Mucosa of rectum (tissue), 2 donors: ENCODE results near the gene INPP4B.

Experiments
- H3K27ac ChIP-seq, 2 donors: one replicate each; pipeline ENCODE4 v1.7.0; 2013; ENCODE audit warnings: inconsistent platforms in 2 of 2, low read depth in 2 of 2, low read length in 2 of 2
- H3K27me3 ChIP-seq, 2 donors: one replicate each; pipeline ENCODE4 v1.7.0; 2013; ENCODE audit warnings: low read length in 2 of 2; ENCODE audit not compliant: control insufficient read depth in 2 of 2, insufficient read depth in 2 of 2
- H3K36me3 ChIP-seq, 2 donors: one replicate each; pipeline ENCODE4 v1.7.0; 2013; ENCODE audit warnings: low read length in 2 of 2; ENCODE audit not compliant: control insufficient read depth in 2 of 2, insufficient read depth in 2 of 2
- H3K4me1 ChIP-seq, 2 donors: one replicate each; pipeline ENCODE4 v1.7.0; 2013; ENCODE audit warnings: low read length in 2 of 2, mild to moderate bottlenecking in 1 of 2; ENCODE audit not compliant: control insufficient read depth in 2 of 2, insufficient read depth in 2 of 2
- H3K4me3 ChIP-seq, 2 donors: one replicate each; pipeline ENCODE4 v1.7.0; 2013; ENCODE audit warnings: low read length in 2 of 2
- H3K9ac ChIP-seq, 2 donors: one replicate each; pipeline ENCODE4 v1.7.0; 2013; ENCODE audit warnings: low read length in 2 of 2, low read depth in 1 of 2, mild to moderate bottlenecking in 1 of 2
- H3K9me3 ChIP-seq, 2 donors: one replicate each; pipeline ENCODE4 v1.7.0; 2013; ENCODE audit warnings: low read length in 2 of 2; ENCODE audit not compliant: control insufficient read depth in 2 of 2
- donor health status: healthy.
- donor health status: Normal muscosa, but diverticular disease.

INPP4B gene

GRCh38 chr4:142351958-142352357 is 494.1 kb downstream of the INPP4B start:
- Histone ChIP-seq H3K36me3 (no peaks in the 10 kb centered on the region), H3K9ac (no peak overlapping the region), H3K27ac (no peak overlapping the region), H3K27me3 (no peaks in the 10 kb centered on the region), H3K9me3 (no peaks in the 10 kb centered on the region), H3K4me1 (peaks cover 14 to 22% of the 10 kb centered on the region in 2 donors), H3K4me3 (no peak overlapping the region)

GRCh38 chr4:142350871-142351270 is 495.2 kb downstream of the INPP4B start:
- peaks cover 14 to 22% of the 10 kb centered on the region in 2 donors for H3K4me1 ChIP-seq
- H3K27ac ChIP-seq, result peak overlapping the region in 1 of 2 donors; percentile 42
- no peaks in the 10 kb centered on the region for H3K36me3 ChIP-seq
- H3K9ac ChIP-seq, result no peak overlapping the region
- no peak overlapping the region for H3K4me3 ChIP-seq
- no peaks in the 10 kb centered on the region for H3K27me3 ChIP-seq
- H3K9me3 ChIP-seq, result no peaks in the 10 kb centered on the region

- no peaks in the 10 kb centered on the region for H3K27me3 ChIP-seq
- H3K4me1 ChIP-seq, result peaks cover 14 to 17% of the 10 kb centered on the region in 2 donors
- no peaks in the 10 kb centered on the region for H3K36me3 ChIP-seq
- H3K9ac ChIP-seq, result no peak overlapping the region
- H3K9me3 ChIP-seq, result no peaks in the 10 kb centered on the region
- peak overlapping the region; percentile 7 to 31 for H3K27ac ChIP-seq
- H3K4me3 ChIP-seq, result no peak overlapping the region
Observed at GRCh38 chr4:142348613-142349021, 497.5 kb downstream of the INPP4B start.

- H3K4me1 ChIP-seq, result peaks cover 8 to 17% of the 10 kb centered on the region in 2 donors
Observed at GRCh38 chr4:142347241-142347640, 498.9 kb downstream of the INPP4B start.

GRCh38 chr4:142345924-142346323 is 500.2 kb downstream of the INPP4B start:
- H3K36me3 ChIP-seq, result no peaks in the 10 kb centered on the region
- H3K27ac ChIP-seq, result no peak overlapping the region
- no peak overlapping the region for H3K4me3 ChIP-seq
- no peak overlapping the region for H3K9ac ChIP-seq
- no peaks in the 10 kb centered on the region for H3K27me3 ChIP-seq
- H3K9me3 ChIP-seq, result no peaks in the 10 kb centered on the region
- peaks cover 8 to 13% of the 10 kb centered on the region in 2 donors for H3K4me1 ChIP-seq

More at GRCh38 chr4:142347241-142347640, 498.9 kb downstream of the INPP4B start:
- no peaks in the 10 kb centered on the region for H3K27me3 ChIP-seq
- H3K27ac ChIP-seq, result no peak overlapping the region
- H3K4me3 ChIP-seq, result no peak overlapping the region
- H3K9ac ChIP-seq, result no peak overlapping the region
- H3K9me3 ChIP-seq, result no peaks in the 10 kb centered on the region
- H3K36me3 ChIP-seq, result no peaks in the 10 kb centered on the region

- no peak overlapping the region for H3K27ac ChIP-seq
- H3K4me3 ChIP-seq, result no peak overlapping the region
- no peaks in the 10 kb centered on the region for H3K27me3 ChIP-seq
- no peaks in the 10 kb centered on the region for H3K9me3 ChIP-seq
- H3K9ac ChIP-seq, result no peak overlapping the region
- H3K4me1 ChIP-seq, result no peaks in the 10 kb centered on the region
- H3K36me3 ChIP-seq, result no peaks in the 10 kb centered on the region
Observed at GRCh38 chr4:142341268-142341667, 504.8 kb downstream of the INPP4B start.

- Histone ChIP-seq H3K27me3 (no peaks in the 10 kb centered on the region), H3K4me1 (no peaks in the 10 kb centered on the region), H3K9me3 (no peaks in the 10 kb centered on the region), H3K9ac (no peak overlapping the region), H3K36me3 (no peaks in the 10 kb centered on the region), H3K27ac (no peak overlapping the region), H3K4me3 (no peak overlapping the region)
Observed at GRCh38 chr4:142339053-142339452, 507.0 kb downstream of the INPP4B start.

GRCh38 chr4:142336251-142336934 is 509.7 kb downstream of the INPP4B start:
- Histone ChIP-seq H3K27me3 (no peaks in the 10 kb centered on the region), H3K27ac (no peak overlapping the region), H3K9me3 (no peaks in the 10 kb centered on the region), H3K4me3 (no peak overlapping the region), H3K4me1 (no peaks in the 10 kb centered on the region), H3K9ac (no peak overlapping the region), H3K36me3 (no peaks in the 10 kb centered on the region)

GRCh38 chr4:142334931-142335330 is 511.2 kb downstream of the INPP4B start:
- Histone ChIP-seq H3K4me3 (no peak overlapping the region), H3K27ac (no peak overlapping the region), H3K4me1 (no peaks in the 10 kb centered on the region), H3K9me3 (no peaks in the 10 kb centered on the region), H3K36me3 (no peaks in the 10 kb centered on the region), H3K9ac (no peak overlapping the region), H3K27me3 (no peaks in the 10 kb centered on the region)

- H3K4me3 ChIP-seq, result no peak overlapping the region
- no peaks in the 10 kb centered on the region for H3K27me3 ChIP-seq
- H3K4me1 ChIP-seq, result no peaks in the 10 kb centered on the region
- H3K27ac ChIP-seq, result no peak overlapping the region
- no peaks in the 10 kb centered on the region for H3K9me3 ChIP-seq
- H3K9ac ChIP-seq, result no peak overlapping the region
- H3K36me3 ChIP-seq, result no peaks in the 10 kb centered on the region
Observed at GRCh38 chr4:142331646-142332045, 514.5 kb downstream of the INPP4B start.
